CD14-positive monocyte (primary cell): Measurements from ENCODE around the gene SMPD3. TPM values are rescaled to one million over a fixed set of nuclear protein-coding genes. Genes with fewer than 3 reads are reported as not detected.

ENCODE experiments used
- DNase-seq, 3 donors: peaks; one replicate each; pipeline ENCODE4 v3.0.0-alpha.2; 2011 to 2022
- H2AFZ ChIP-seq: 2 replicates; pipeline ENCODE4 v1.6.0; 2012; ENCODE audit warnings: mild to moderate bottlenecking, low read depth, low read length, inconsistent platforms; ENCODE audit not compliant: insufficient read depth, poor library complexity, severe bottlenecking
- H3K27ac ChIP-seq, 2 donors: 1 replicate in 1 of 2; 2 replicates in 1 of 2; pipeline ENCODE4 v1.5.1; 2012 to 2013; ENCODE audit warnings: low read length in 2 of 2, control low read depth in 1 of 2, inconsistent platforms in 1 of 2, low read depth in 1 of 2, mild to moderate bottlenecking in 1 of 2
- H3K27me3 ChIP-seq, 2 donors: one replicate each; pipeline versions ENCODE4 v1.6.0 to v1.6.1; 2011 to 2013; ENCODE audit warnings: low read length in 2 of 2; ENCODE audit not compliant: control insufficient read depth in 2 of 2, insufficient read depth in 2 of 2
- H3K36me3 ChIP-seq, 2 donors: replicated peaks in 1 of 2; 1 replicate in 1 of 2; 2 replicates in 1 of 2; pipeline versions ENCODE4 v1.5.1 to v1.6.1; 2012 to 2013; ENCODE audit warnings: low read length in 2 of 2, control low read depth in 1 of 2, inconsistent platforms in 1 of 2, mild to moderate bottlenecking in 1 of 2; ENCODE audit not compliant: insufficient read depth in 2 of 2, control insufficient read depth in 1 of 2
- H3K4me1 ChIP-seq, 2 donors: 1 replicate in 1 of 2; 2 replicates in 1 of 2; pipeline versions ENCODE4 v1.5.1 to v1.6.1; 2012 to 2013; ENCODE audit warnings: low read length in 2 of 2, control low read depth in 1 of 2, inconsistent platforms in 1 of 2, mild to moderate bottlenecking in 1 of 2, moderate library complexity in 1 of 2; ENCODE audit not compliant: insufficient read depth in 2 of 2, control insufficient read depth in 1 of 2
- H3K4me2 ChIP-seq: replicated peaks from 2 replicates; pipeline ENCODE3; 2012; ENCODE audit warnings: low read length, moderate library complexity, mild to moderate bottlenecking; ENCODE audit not compliant: poor library complexity, severe bottlenecking; ENCODE audit errors: extremely low read depth
- H3K4me3 ChIP-seq, 3 experiments: fragments of 200-600 bp in 1 of 3; sonication (generic) in 1 of 3; replicated peaks in 1 of 3; 1 replicate in 2 of 3; 2 replicates in 1 of 3; pipeline ENCODE4 v1.5.1; 2011 to 2013; ENCODE audit warnings: low read length in 3 of 3, mild to moderate bottlenecking in 3 of 3, control low read depth in 2 of 3, low read depth in 2 of 3, inconsistent platforms in 1 of 3, moderate library complexity in 1 of 3
- H3K79me2 ChIP-seq: 2 replicates; pipeline ENCODE4 v1.6.0; 2012; ENCODE audit warnings: mild to moderate bottlenecking, control low read depth, inconsistent platforms, low read length, moderate library complexity; ENCODE audit not compliant: insufficient read depth
- H3K9ac ChIP-seq: 2 replicates; pipeline ENCODE4 v1.6.0; 2017; ENCODE audit warnings: low read length, mild to moderate bottlenecking; ENCODE audit not compliant: insufficient read depth, poor library complexity, severe bottlenecking
- H3K9me3 ChIP-seq, 2 donors: replicated peaks in 1 of 2; 1 replicate in 1 of 2; 2 replicates in 1 of 2; pipeline versions ENCODE4 v1.5.1 to v1.6.1; 2012 to 2013; ENCODE audit warnings: low read length in 2 of 2, control low read depth in 1 of 2; ENCODE audit not compliant: control insufficient read depth in 1 of 2, insufficient read depth in 1 of 2
- H4K20me1 ChIP-seq: 2 replicates; pipeline ENCODE4 v1.6.0; 2012; ENCODE audit warnings: mild to moderate bottlenecking, low read length, control low read depth, moderate library complexity; ENCODE audit not compliant: insufficient read depth
- H3K27ac Mint-ChIP-seq, 7 donors: one replicate each; pipeline ENCODE4 v1.8.0; 2020; ENCODE audit warnings: mild to moderate bottlenecking in 7 of 7, mixed read lengths in 7 of 7, moderate library complexity in 6 of 7, inconsistent platforms in 2 of 7
- H3K27me3 Mint-ChIP-seq, 3 donors: one replicate each; pipeline ENCODE4 v1.8.0; 2021 to 2022; ENCODE audit warnings: low read depth in 3 of 3, mild to moderate bottlenecking in 3 of 3, mixed read lengths in 3 of 3, moderate library complexity in 3 of 3, inconsistent platforms in 1 of 3
- H3K36me3 Mint-ChIP-seq, 2 donors: one replicate each; pipeline ENCODE4 v1.8.0; 2020; ENCODE audit warnings: mixed read lengths in 2 of 2, inconsistent platforms in 1 of 2, mild to moderate bottlenecking in 1 of 2
- H3K4me1 Mint-ChIP-seq: one replicate; pipeline ENCODE4 v1.8.0; 2020; ENCODE audit warnings: mild to moderate bottlenecking, mixed read lengths
- H3K4me3 Mint-ChIP-seq, 2 donors: one replicate each; pipeline ENCODE4 v1.8.0; 2020; ENCODE audit warnings: mild to moderate bottlenecking in 2 of 2, mixed read lengths in 2 of 2, moderate library complexity in 1 of 2
- H3K9me3 Mint-ChIP-seq, 7 donors: one replicate each; pipeline ENCODE4 v1.8.0; 2020 to 2022; ENCODE audit warnings: mixed read lengths in 7 of 7, mild to moderate bottlenecking in 6 of 7, moderate library complexity in 6 of 7, inconsistent platforms in 2 of 7
- WGBS: methylation state at CpG from one replicate; pipeline ENCODE4 v1.1.5; 2013; ENCODE audit warnings: missing lambda C conversion rate; ENCODE audit not compliant: insufficient coverage; 5-methylcytosine and 5-hydroxymethylcytosine counted together
- intact Hi-C, 2 donors: fragments of 100-400 bp; cut with micrococcal nuclease; formaldehyde crosslinking; loops; one replicate each; pipeline versions ENCODE4 v1.15.0 to v1.15.1; 2023
- polyA plus RNA-seq, 3 donors: library from polyadenylated mRNA; depleted of rRNA in 1 of 3; unstranded in 2 of 3; stranded (reverse) in 1 of 3; fragments of 300-500 nt in 2 of 3; fragments of >200 nt in 1 of 3; fragmentation: Illumina TruSeq in 2 of 3; gene quantifications; 1 replicate in 2 of 3; 2 replicates in 1 of 3; pipeline ENCODE4 v1.2.3, GENCODE V29; 2012 to 2021
- TF ChIP-seq, protein P1 (sequence below): fragments of 200-600 bp; IDR thresholded peaks from one replicate; pipeline ENCODE4 v1.8.0; 2022; ENCODE audit warnings: antibody characterized with exemption, mild to moderate bottlenecking

The SMPD3 gene
- polyA plus RNA-seq, 3 donors, result 0.40 to 1.1 (median 0.51) TPM

DNA sequence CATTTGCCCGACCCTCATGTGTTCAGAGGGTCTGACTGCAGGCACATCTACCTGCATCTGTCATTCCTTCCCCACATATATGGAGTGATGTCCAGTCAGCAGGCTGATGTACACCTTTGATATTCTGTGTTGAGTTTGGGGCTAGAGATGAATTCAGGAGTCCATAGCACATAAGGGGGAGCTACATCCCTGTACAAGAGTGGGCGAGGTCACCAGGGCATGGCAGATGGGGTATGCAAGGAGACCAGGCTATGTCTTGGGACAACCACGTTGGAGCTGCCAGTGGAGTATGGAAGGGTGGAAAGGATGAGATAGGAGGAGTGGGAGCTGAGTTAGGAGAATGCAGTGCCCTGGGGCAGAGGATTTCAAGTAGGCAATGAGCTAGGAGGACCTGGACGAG, 15.0 kb downstream of the SMPD3 start:
- WGBS, result 91% methylated on average over 2 of the region's 4 CpGs
- H3K9ac ChIP-seq, result no peak overlapping the region
- no peak overlapping the region for H3K27ac Mint-ChIP-seq

DNA sequence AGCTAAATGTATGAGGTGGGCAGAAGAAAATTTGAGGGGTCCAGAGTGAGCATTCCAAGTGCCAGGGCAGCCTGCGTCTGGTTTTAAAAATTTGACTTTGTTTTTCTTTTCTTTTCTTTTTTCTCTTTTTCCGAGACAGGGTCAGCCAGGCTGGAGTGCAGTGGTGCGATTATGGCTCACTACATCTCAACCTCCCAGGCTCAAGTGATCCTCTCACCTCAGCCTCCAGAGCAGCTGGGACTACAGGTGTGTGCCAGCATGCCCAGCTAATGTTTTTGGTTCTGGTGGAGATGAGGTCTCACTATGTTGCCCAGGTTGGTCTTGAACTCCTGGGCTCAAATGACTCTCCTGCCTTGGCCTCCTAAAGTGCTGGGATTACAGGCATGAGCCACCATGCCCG, 15.6 kb downstream of the SMPD3 start:
- H2AFZ ChIP-seq, result no peak overlapping the region
- WGBS, result 100% methylated on average over 1 of the region's 4 CpGs
- DNase-seq, result no peak
- H3K9me3 Mint-ChIP-seq, result peaks cover 2 to 11% (median 5%) of the 10 kb centered on the region in 7 donors
- intact Hi-C loops, result no loop called here
- no peak overlapping the region for H3K4me3 ChIP-seq
- H3K9me3 ChIP-seq, result peaks cover 5% of the 10 kb centered on the region in 2 donors
- H3K27ac Mint-ChIP-seq, result no peak overlapping the region
- H3K27me3 Mint-ChIP-seq, result peaks cover 2 to 8% (median 4%) of the 10 kb centered on the region in 3 donors
- H3K4me1 ChIP-seq, result no peaks in the 10 kb centered on the region
- H3K36me3 ChIP-seq, result no peaks in the 10 kb centered on the region
- no peaks in the 10 kb centered on the region for H3K36me3 Mint-ChIP-seq
- H3K4me3 Mint-ChIP-seq, result no peak overlapping the region
- no peak overlapping the region for H3K4me2 ChIP-seq
- H3K27ac ChIP-seq, result no peak overlapping the region
- no peaks in the 10 kb centered on the region for H3K4me1 Mint-ChIP-seq
- H4K20me1 ChIP-seq, result no peaks in the 10 kb centered on the region
- H3K27me3 ChIP-seq, result no peaks in the 10 kb centered on the region
- H3K9ac ChIP-seq, result no peak overlapping the region
- no peaks in the 10 kb centered on the region for H3K79me2 ChIP-seq
- TF ChIP-seq, protein P1, sequence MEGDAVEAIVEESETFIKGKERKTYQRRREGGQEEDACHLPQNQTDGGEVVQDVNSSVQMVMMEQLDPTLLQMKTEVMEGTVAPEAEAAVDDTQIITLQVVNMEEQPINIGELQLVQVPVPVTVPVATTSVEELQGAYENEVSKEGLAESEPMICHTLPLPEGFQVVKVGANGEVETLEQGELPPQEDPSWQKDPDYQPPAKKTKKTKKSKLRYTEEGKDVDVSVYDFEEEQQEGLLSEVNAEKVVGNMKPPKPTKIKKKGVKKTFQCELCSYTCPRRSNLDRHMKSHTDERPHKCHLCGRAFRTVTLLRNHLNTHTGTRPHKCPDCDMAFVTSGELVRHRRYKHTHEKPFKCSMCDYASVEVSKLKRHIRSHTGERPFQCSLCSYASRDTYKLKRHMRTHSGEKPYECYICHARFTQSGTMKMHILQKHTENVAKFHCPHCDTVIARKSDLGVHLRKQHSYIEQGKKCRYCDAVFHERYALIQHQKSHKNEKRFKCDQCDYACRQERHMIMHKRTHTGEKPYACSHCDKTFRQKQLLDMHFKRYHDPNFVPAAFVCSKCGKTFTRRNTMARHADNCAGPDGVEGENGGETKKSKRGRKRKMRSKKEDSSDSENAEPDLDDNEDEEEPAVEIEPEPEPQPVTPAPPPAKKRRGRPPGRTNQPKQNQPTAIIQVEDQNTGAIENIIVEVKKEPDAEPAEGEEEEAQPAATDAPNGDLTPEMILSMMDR, result no peak

More for the DNA sequence above, 15.0 kb downstream of the SMPD3 start:
- Histone ChIP-seq H3K4me2 (no peak overlapping the region), H2AFZ (no peak overlapping the region), H3K4me1 (no peaks in the 10 kb centered on the region), H3K4me3 (no peak overlapping the region), H4K20me1 (no peaks in the 10 kb centered on the region), H3K79me2 (no peaks in the 10 kb centered on the region), H3K36me3 (no peaks in the 10 kb centered on the region), H3K27me3 (no peaks in the 10 kb centered on the region), H3K9me3 (peaks cover 5% of the 10 kb centered on the region in 2 donors), H3K27ac (no peak overlapping the region)
- H3K27me3 Mint-ChIP-seq, result peaks cover 4 to 10% (median 6%) of the 10 kb centered on the region in 3 donors
- intact Hi-C loops, result no loop called here
- H3K4me3 Mint-ChIP-seq, result no peak overlapping the region
- no peaks in the 10 kb centered on the region for H3K4me1 Mint-ChIP-seq
- H3K9me3 Mint-ChIP-seq, result peaks cover 2 to 12% (median 5%) of the 10 kb centered on the region in 7 donors
- no peak for DNase-seq
- H3K36me3 Mint-ChIP-seq, result no peaks in the 10 kb centered on the region
- TF ChIP-seq, protein P1, result no peak
